HG03175 (cell line): ENCODE data around the gene KLHL4.
"Not testable (repeated sequence)": the region's sequence is repeated elsewhere in the genome, so short reads cannot be mapped to it uniquely, and the experiment has no call there.

Experiments
- ATAC-seq: cut with Tn5 transposase; IDR thresholded peaks from one replicate; pipeline ENCODE4 v1.9.1; 2021; ENCODE audit warnings: mild to moderate bottlenecking, moderate library complexity; ENCODE audit not compliant: unreplicated experiment

Gene KLHL4, protein sequence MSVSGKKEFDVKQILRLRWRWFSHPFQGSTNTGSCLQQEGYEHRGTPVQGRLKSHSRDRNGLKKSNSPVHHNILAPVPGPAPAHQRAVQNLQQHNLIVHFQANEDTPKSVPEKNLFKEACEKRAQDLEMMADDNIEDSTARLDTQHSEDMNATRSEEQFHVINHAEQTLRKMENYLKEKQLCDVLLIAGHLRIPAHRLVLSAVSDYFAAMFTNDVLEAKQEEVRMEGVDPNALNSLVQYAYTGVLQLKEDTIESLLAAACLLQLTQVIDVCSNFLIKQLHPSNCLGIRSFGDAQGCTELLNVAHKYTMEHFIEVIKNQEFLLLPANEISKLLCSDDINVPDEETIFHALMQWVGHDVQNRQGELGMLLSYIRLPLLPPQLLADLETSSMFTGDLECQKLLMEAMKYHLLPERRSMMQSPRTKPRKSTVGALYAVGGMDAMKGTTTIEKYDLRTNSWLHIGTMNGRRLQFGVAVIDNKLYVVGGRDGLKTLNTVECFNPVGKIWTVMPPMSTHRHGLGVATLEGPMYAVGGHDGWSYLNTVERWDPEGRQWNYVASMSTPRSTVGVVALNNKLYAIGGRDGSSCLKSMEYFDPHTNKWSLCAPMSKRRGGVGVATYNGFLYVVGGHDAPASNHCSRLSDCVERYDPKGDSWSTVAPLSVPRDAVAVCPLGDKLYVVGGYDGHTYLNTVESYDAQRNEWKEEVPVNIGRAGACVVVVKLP

DNA sequence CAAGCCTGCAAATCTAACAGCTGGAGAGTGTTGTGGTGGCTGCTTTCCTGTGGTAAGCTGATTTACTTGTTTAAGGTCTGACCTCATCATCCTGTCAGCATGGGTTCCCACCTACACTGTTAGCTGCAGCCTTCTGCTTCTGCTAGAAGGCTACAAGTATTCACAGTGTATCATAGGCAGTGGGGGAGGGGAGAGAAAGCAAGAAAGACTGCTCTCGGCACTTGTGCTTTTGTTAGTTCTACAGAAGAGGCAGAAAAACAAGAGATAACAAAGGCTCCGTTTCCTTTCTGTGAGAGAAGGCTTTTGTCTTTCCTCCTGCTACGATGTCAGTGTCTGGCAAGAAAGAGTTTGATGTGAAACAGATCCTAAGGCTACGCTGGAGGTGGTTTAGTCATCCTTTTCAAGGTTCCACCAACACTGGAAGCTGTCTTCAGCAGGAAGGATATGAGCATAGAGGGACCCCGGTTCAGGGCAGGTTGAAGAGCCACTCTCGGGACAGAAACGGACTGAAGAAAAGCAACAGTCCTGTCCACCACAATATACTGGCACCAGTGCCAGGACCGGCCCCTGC is at the start of gene KLHL4:
TSS of gene KLHL4 (plus strand) at position 232 of the 571 bp plus-strand sequence. CDS start at position 324, 92 bp downstream.
- no peak for ATAC-seq

DNA sequence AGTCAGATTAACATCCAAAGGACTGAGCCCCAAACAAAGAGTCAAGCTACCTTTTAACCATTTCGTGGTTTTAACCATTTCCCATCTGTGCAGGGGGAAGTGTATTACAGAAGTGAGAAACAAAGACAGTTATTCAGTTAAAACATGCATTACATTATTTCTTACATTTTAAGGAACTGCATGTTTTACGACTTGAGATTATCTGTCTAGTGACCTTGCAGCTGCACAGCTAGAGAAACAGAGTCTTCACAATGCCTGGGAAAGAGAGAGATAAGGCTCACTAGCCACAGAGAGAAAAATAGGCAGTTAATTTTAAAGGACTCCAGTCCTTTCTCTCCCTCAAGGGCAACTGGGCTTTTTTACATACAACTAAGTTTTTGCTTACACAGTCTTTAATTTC is 48.7 kb upstream of the KLHL4 start:
- ATAC-seq: no peak

DNA sequence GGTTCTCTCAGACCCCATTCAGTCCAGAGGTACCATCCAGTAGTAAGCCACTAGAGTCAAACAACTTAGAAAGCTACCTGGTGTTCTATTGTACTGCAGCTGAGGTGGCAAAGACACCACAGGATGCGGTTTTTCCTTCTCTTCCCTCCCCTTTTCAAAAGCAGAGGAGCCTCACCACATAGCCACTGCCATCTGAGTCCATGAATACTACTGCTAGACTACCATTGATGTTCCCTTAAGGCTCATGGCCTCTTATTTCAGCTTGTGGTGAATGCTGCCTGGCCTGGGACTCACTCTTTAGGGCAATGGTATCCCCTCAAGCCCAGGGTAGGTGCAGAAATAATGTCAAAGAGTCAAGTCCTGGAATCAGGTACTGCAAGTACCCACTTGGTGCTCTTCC is 41.8 kb upstream of the KLHL4 start:
- no peak for ATAC-seq

DNA sequence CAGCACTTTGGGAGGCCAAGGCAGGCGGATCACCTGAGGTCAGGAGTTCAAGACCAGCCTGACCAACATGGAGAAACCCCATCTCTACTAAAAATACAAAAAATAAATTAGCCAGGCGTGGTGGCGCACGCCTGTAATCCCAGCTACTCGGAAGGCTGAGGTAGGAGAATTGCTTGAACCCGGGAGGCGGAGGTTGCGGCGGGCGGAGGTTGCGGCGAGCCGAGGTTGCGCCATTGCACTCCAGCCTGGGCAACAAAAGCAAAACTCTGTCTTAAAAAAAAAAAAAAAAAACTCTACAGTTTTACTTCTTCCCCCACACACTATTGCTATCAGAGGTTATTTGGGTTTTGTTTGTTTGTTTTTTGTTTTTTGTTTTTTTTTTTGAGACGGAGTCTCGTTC is 38.9 kb upstream of the KLHL4 start:
- ATAC-seq: not testable (repeated sequence)

DNA sequence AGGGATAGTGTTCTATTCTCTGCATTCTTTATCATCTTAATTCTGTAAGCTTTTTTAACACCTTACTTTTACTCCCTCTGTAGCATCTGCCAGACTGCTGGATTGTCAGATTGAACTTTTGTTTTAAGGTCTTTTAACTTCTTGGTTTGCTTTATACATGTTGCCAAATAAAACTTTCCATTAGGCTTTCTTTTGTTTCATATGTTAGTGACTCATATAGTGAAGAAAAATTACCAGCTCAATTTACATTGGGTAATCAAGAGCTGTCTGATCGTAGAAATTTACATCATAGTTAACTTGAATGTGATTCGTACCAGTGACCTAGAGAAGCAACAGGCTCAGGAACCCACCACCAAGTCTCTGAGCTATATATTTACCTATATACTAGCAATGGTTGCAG is 28.5 kb upstream of the KLHL4 start:
- ATAC-seq: no peak

DNA sequence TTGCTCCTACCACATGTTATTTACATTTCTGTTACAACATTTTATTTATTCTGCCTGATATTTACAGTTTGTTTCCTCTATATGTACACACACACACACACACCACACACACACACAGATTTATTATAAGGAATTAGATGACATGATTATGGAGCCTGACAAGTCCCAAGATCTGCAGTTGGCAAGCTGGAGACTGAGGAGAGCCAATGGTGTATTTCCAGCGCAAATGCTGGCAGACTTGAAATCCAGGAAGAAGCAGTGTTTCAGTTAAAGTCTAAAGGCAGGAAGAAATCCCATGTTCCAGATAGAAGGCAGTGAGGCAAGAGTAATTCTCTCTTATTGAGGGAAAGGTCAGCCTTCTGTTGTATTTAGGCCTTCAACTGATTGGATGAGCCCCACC is 1.8 kb upstream of the KLHL4 start:
- ATAC-seq: no peak

DNA sequence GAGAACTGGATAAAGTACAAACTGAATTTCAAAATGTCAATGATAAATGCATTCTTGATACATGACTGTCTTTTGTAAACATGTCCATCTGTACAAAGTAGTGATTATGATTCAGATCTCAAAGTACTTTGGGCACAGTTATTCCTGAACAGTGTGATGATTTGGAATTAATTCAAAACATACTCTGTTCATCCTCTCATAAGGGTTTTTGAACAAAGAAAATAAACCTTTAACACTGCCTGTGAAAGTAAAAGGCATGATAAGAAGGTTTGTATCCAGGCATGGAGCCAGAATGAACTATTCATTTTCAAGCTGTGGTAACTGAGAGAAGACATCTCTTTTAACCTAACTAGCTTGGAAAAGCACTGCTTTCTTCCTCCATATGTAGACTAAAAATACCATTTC is 883 bp upstream of the KLHL4 start:
- no peak for ATAC-seq

DNA sequence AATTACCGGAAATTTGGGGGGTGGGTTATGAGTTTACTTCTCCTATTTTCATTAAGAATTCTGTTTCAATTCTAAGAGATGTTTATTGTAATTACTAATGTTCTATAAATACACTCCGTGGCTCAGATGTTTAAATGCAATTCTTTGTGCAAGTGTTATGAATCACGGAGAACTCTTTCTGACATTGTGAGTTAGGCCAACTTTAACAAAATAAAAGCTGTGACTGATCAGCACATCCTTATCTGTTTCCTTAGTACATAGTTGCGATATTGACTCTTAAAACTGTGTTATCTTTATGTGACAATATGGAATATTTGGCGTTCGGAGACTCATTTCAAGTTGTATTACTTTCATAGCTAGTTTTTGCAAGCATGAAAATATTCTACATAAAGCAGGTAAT is 902 bp downstream of the KLHL4 start:
- ATAC-seq: no peak

DNA sequence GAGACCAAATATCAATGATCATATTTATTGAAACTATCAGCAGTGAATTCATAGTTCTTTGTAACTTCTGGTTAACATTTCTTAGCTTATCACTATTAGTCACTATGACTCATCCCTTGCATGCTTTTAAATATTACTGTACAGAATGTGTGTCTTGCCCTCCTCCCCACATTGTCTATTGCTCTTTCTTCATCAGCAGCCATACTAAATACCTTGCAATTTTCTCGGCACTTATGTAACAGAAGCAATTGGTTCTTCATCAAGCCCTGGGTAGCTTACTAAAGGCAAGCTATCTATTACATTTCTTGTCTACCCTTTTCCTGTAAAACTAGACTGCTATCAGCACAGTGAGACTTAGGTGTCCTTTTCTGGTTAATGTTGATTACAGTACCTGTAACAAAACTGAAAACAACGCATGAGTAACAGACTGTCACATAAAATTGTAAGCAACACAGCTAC is 8.2 kb downstream of the KLHL4 start:
- no peak for ATAC-seq

DNA sequence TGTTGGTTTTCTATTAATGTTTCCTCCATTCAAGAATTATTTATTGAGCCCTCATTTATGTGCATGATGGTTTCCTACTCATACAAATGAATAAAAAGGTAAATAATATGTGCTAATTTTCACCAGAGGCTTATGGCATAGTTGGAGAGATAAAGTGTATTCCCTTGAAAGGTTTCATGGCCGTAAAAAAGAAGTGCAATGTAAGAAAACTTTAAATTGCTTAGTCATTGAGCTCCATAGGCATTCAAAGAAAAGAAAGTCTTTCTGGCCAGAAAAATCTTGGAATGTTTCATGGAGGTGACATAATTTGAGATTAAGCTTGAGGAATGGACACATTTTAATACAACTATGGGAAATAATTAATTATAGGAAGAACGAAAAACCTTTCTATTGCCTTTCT is 8.7 kb downstream of the KLHL4 start:
- ATAC-seq: no peak

DNA sequence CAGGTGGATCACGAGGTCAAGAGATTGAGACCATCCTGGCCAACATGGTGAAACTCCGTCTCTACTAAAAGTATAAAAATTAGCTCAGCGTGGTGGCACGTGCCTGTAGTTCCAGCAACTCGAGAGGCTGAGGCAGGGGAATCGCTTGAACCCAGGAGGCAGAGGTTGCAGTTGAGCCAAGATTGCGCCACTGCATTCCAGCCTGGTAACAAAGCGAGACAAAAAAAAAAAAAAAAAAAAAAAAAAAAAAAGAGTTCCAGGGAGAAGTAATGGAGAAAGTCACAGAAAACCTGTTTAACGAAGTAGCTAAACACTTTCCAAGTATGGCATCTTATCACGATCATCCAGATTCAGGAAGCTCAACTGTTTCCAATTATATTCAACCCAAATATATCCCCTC is 10.9 kb downstream of the KLHL4 start:
- no peak for ATAC-seq

DNA sequence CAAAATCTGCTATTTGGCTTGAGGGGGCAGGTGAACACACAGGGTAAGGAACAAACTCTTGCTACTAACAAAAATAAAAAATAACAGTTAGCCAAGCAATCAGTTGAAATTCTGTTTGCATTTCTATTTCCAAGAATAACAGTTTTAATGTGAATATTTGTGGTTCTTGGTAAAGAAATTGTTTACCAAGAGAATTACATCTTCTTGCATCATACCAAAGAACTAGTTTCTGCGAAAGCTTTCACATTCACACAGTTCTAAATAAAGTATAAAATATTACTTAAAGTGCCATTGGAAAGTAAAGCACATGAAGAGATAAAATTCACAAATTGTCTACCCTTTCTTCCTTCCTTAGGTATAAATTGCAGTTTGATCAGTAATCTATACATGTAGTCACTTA is 54.4 kb downstream of the KLHL4 start:
- no peak for ATAC-seq

DNA sequence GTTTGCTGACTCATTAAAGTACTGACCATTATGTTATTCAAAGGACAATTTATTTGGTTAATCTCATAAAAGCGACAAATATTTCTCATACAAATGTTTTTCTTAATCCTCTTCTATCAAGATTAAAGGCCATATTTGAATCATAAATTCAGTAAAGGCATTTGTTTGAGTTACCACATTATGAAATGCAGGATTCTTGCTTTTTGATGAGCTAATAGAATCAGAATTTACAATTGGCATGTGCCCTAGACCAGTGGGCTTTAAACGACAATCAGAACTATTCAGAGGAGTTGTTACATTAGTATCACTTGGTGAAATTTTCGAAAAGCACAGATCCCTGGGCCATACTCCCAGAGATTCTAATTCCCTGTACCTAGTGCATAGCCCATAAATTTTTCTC is 55.3 kb downstream of the KLHL4 start:
- no peak for ATAC-seq

DNA sequence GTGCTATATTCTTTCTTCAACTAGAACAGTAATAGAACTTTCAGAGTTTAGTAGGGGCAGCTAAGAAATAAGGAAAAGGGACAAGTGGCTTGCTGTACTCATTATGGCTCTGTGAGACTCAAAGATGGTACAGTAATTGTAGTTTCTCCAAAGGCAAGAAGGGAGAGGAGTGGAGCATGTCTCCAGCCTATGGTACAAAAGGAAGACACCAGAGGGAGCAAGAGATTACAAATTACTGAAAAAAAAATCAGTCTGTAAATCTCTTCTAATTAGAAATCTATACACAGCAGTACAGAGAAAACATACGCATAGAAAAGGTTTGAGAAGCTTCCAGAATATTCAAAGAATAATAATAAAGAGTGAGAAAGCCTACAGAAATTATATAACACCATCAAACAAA is 61.4 kb downstream of the KLHL4 start:
- ATAC-seq: no peak

DNA sequence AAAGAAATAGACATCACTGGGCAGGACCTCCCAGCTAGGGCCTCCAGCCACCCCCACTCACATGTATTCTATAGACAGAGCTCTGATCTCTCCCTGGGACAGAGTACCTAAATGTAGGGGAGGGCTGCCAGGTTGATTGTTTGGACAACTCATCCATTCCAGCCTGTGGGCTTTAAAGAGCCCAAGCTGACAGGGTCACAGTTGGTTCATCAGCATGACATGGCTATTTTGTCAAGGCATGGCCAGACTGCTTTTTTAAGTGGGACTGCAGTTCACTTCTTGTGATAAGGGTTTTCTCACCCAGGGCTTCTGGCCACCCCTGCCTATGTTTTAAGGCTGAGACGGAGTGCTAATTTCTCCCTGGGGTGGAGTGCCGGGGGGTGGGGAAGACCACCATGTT is 63.3 kb downstream of the KLHL4 start:
- no peak for ATAC-seq

DNA sequence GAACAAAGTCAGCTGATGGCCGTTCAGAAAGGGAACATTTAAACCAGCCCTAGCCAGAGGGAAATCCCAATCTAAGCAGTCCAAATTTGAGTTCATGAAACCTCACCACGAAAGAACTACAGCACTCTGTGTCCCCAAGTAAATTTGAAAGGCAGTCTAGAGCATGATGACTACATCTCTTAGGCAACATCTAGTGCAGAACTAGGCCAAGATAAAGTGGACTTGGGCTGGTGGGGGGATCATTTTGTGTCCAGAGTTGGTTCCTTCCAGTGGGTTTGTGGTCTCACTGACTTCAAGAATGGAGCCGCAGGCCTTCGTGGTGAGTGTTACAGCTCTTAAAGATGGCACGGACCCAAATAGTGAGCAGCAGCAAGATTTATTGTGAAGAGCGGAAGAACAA is 64.9 kb downstream of the KLHL4 start:
- ATAC-seq: no peak

DNA sequence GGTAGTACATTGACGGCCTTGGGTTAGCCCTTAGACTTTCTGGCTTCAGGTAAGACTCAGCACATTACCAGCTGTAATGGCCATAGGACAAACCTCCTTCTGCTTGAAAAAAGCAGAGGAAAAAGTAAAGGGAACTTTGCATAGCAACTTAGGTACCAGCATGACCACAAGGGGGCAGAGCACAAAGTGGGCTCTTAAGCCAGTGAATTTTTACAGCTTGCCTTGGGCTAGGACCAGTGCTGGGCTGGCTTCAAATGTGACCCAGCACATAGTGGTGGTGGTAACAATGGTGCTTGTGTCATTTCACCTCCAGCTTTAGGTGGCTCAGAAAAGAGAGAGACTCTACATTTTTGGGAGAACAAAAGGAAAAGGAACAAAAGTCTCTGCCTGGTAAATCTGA is 66.1 kb downstream of the KLHL4 start:
- no peak for ATAC-seq

DNA sequence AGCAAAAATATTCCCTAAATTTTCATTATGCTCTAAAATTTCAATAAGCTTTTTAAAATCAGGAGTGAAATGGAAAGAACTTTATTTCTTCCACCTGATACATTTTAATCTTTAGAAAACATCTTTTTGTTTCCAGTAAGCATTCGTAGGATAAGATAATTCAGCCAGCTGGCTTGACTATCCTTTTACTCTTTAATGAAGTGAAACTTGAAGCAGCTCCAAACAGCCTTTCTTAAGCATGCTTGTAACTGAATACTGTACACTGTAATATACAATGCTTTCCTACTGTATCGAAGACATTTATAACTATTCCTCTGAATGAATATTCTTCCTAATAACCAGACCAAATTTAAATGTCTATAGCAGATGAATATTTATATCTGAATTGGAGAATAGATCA is 98.8 kb downstream of the KLHL4 start:
- no peak for ATAC-seq

DNA sequence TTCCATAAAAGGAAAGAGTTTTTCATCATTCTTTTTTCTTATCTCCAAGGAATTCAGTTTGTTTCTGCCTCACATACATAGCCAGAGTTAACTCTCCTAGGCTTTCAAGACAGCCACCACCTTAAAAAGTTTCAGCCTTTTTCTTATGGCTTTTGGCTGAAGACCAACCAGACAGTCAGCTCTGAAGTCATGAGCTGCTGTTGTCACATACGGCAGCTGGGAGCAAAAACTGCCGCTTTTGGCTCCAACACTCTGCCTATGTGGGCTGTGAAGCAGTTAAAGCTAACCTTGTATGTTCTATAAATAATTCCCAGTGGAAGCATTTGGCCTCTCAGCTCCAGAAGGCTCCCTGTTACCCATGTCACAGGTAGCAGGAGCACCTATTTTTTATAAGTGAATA is 104.1 kb downstream of the KLHL4 start:
- ATAC-seq: no peak

DNA sequence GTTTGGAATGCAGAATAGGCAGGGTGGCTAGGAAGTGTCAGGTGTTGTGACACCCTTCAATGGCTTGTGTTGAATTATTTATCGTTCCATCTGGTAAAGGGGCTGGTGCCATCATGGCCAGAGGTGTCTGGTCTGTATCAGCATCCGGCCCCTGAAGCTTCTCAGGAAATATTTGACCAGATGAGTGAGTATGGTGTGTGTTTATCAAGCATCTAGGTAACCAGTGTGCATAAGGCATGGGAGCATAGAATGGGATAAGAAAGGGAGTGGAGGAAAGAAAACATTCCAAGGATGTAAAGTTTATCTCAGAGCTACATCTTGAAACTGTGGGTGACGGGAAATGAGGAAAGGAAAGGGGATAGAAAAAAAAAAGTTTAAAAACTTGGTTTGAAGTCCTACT is 109.4 kb downstream of the KLHL4 start:
- no peak for ATAC-seq

DNA sequence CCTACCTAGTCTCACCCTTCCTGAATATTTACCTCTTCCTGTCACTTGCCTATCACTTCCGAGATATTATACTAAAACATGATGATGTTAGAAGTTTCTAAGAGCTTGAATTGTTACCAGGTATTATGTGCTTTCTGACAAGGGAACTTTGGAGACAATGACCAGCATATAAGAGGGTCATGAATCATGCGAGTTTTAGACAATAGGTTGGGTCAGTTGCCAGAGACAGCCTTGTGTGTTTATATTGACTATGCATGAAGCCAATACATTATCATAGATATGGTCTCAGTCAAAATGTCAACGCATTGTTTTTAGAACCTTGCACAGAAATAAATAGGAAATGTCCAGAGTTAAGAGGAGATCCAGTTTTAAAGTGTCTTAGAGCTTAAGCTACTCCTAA is 116.8 kb downstream of the KLHL4 start:
- no peak for ATAC-seq

DNA sequence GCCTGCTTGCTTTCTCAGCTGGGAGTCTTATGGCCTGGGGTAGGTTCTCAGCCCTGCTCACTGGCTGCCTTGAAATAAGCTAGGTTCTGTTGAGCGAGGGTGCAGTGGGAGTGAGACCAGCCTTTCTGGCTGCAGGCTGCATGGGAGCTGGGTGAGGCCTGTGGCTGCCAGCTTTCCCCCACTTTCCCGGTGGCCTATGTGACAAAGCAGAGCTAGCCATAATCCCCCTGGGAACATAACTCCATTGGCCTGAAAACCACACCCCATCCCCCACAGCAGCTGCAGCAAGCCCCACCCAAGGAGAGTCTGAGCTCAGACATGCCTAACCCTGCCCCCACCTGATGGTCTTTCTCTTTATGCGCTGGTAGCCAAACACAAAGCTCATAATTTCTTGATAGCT is 118.9 kb downstream of the KLHL4 start:
- no peak for ATAC-seq
